H1 (cell line): ENCODE data around the gene SYDE2. TPM values are rescaled to one million over a fixed set of nuclear protein-coding genes. Genes with fewer than 3 reads are reported as not detected.

Experiments used
- CTCF ChIA-PET: fragments of 300-600 bp; sonication (Branson Sonifier 250); formaldehyde crosslinking; loops from one replicate; lab custom pipeline; 2021; ENCODE audit not compliant: partially characterized antibody; lab: Charles Lee
- POLR2A ChIA-PET: fragments of 300-600 bp; sonication (Branson Sonifier 250); formaldehyde crosslinking; loops from one replicate; lab custom pipeline; 2021; ENCODE audit warnings: inconsistent platforms; ENCODE audit not compliant: partially characterized antibody; lab: Charles Lee
- DNase-seq, 2 experiments: peaks; one replicate each; pipeline versions ENCODE4 v3.0.0 to v3.0.0-alpha.2; 2010 to 2022; ENCODE audit warnings: low spot score in 2 of 2, low read depth in 1 of 2, mixed read lengths in 1 of 2
- FAIRE-seq: peaks from 2 replicates; lab custom pipeline; 2011; peaks lifted over from hg19 to GRCh38; lab: Jason Lieb, UNC
- H2AFZ ChIP-seq: 2 replicates; pipeline ENCODE4 v1.8.1; 2012; ENCODE audit warnings: low read length, inconsistent platforms
- H2AK5ac ChIP-seq: 2 replicates; pipeline ENCODE4 v1.6.1; 2013; ENCODE audit warnings: low read depth, low read length
- H2BK120ac ChIP-seq: replicated peaks from 2 replicates; pipeline ENCODE3; 2013; ENCODE audit warnings: low read depth, low read length, inconsistent platforms
- H2BK12ac ChIP-seq: 2 replicates; pipeline ENCODE4 v1.6.1; 2013; ENCODE audit warnings: low read depth, low read length
- H2BK15ac ChIP-seq: 2 replicates; pipeline ENCODE4 v1.6.1; 2013; ENCODE audit warnings: low read length
- H2BK20ac ChIP-seq: 2 replicates; pipeline ENCODE4 v1.6.1; 2013; ENCODE audit warnings: low read length
- H2BK5ac ChIP-seq: 2 replicates; pipeline ENCODE4 v1.6.1; 2013; ENCODE audit warnings: low read depth, low read length
- H3K14ac ChIP-seq: 2 replicates; pipeline ENCODE4 v1.6.1; 2013; ENCODE audit warnings: inconsistent platforms; ENCODE audit not compliant: insufficient read length
- H3K18ac ChIP-seq: 2 replicates; pipeline ENCODE4 v1.6.1; 2013; ENCODE audit warnings: low read length; ENCODE audit errors: extremely low read depth
- H3K23ac ChIP-seq: 2 replicates; pipeline ENCODE4 v1.6.1; 2013; ENCODE audit warnings: inconsistent platforms; ENCODE audit not compliant: insufficient read length
- H3K23me2 ChIP-seq: 2 replicates; pipeline ENCODE4 v1.6.1; 2013; ENCODE audit warnings: low read depth, low read length
- H3K27ac ChIP-seq: 2 replicates; pipeline ENCODE4 v1.6.1; 2011; ENCODE audit warnings: low read depth, low read length, inconsistent platforms
- H3K27me3 ChIP-seq, 4 experiments: replicated peaks in 1 of 4; 1 replicate in 1 of 4; 2 replicates in 3 of 4; pipeline versions ENCODE4 v1.6.1 to v1.8.1; 2011 to 2013; ENCODE audit warnings: low read length in 3 of 4, mild to moderate bottlenecking in 3 of 4, inconsistent platforms in 2 of 4, mixed read lengths in 2 of 4, moderate library complexity in 1 of 4; ENCODE audit not compliant: control insufficient read depth in 3 of 4, insufficient read depth in 3 of 4; ENCODE audit errors: extremely low read depth in 1 of 4
- H3K36me3 ChIP-seq, 4 experiments: 2 replicates each; pipeline versions ENCODE4 v1.6.1 to v1.8.1; 2011 to 2013; ENCODE audit warnings: mild to moderate bottlenecking in 4 of 4, low read length in 3 of 4, moderate library complexity in 2 of 4, control low read depth in 1 of 4, inconsistent platforms in 1 of 4; ENCODE audit not compliant: insufficient read depth in 4 of 4, control insufficient read depth in 2 of 4
- H3K4ac ChIP-seq: replicated peaks from 2 replicates; pipeline ENCODE3; 2013; ENCODE audit warnings: low read length, low read depth, mixed read lengths, inconsistent platforms; ENCODE audit not compliant: insufficient read length
- H3K4me1 ChIP-seq, 4 experiments: replicated peaks in 1 of 4; 1 replicate in 1 of 4; 2 replicates in 3 of 4; pipeline versions ENCODE4 v1.6.1 to v1.8.1; 2011 to 2013; ENCODE audit warnings: low read length in 3 of 4, inconsistent platforms in 2 of 4, mixed read lengths in 1 of 4; ENCODE audit not compliant: insufficient read depth in 4 of 4, control insufficient read depth in 3 of 4
- H3K4me2 ChIP-seq, 2 experiments: 2 replicates each; pipeline versions ENCODE4 v1.6.1 to v1.8.1; 2011 to 2013; ENCODE audit warnings: low read depth in 2 of 2, low read length in 2 of 2, control low read depth in 1 of 2, inconsistent platforms in 1 of 2, mild to moderate bottlenecking in 1 of 2; ENCODE audit not compliant: insufficient read depth in 1 of 2
- H3K4me3 ChIP-seq, 4 experiments: fragments of 200-600, 300-600 bp in 1 of 4; sonication (generic), shearing (Covaris generic), sonication (Bioruptor Twin) in 1 of 4; 2 replicates each; pipeline versions ENCODE4 v1.5.1 to v1.8.1; 2011 to 2016; ENCODE audit warnings: low read length in 4 of 4, low read depth in 3 of 4, control low read depth in 2 of 4, inconsistent platforms in 2 of 4, mild to moderate bottlenecking in 2 of 4, mixed read lengths in 1 of 4, moderate library complexity in 1 of 4; ENCODE audit not compliant: insufficient read depth in 2 of 4; ENCODE audit errors: extremely low read depth in 1 of 4
- H3K56ac ChIP-seq: replicated peaks from 2 replicates; pipeline ENCODE3; 2013; ENCODE audit warnings: low read depth, mild to moderate bottlenecking, mixed read lengths, low read length, inconsistent platforms; ENCODE audit not compliant: insufficient read length
- H3K79me1 ChIP-seq: 2 replicates; pipeline ENCODE4 v1.6.1; 2013; ENCODE audit warnings: low read depth, low read length, control low read depth
- H3K79me2 ChIP-seq, 2 experiments: 2 replicates each; pipeline versions ENCODE4 v1.6.1 to v1.8.1; 2012 to 2013; ENCODE audit warnings: low read length in 2 of 2, mild to moderate bottlenecking in 2 of 2, inconsistent platforms in 1 of 2; ENCODE audit not compliant: insufficient read depth in 2 of 2, control insufficient read depth in 1 of 2
- H3K9ac ChIP-seq, 4 experiments: replicated peaks in 1 of 4; 1 replicate in 1 of 4; 2 replicates in 3 of 4; pipeline versions ENCODE4 v1.6.1 to v1.8.1; 2011 to 2013; ENCODE audit warnings: low read depth in 3 of 4, low read length in 3 of 4, control low read depth in 2 of 4, mild to moderate bottlenecking in 2 of 4, moderate library complexity in 2 of 4, inconsistent platforms in 1 of 4; ENCODE audit errors: extremely low read depth in 1 of 4
- H3K9me3 ChIP-seq, 2 experiments: 2 replicates each; pipeline versions ENCODE4 v1.6.1 to v1.8.1; 2012 to 2013; ENCODE audit warnings: mild to moderate bottlenecking in 2 of 2, moderate library complexity in 2 of 2, control low read depth in 1 of 2, inconsistent platforms in 1 of 2, low read depth in 1 of 2, low read length in 1 of 2, mixed read lengths in 1 of 2; ENCODE audit not compliant: insufficient read depth in 2 of 2
- H4K20me1 ChIP-seq, 2 experiments: replicated peaks in 1 of 2; 2 replicates each; pipeline versions ENCODE3 to v1.8.1; 2011 to 2013; ENCODE audit warnings: inconsistent platforms in 2 of 2, low read length in 2 of 2, mild to moderate bottlenecking in 1 of 2; ENCODE audit not compliant: insufficient read depth in 2 of 2, control insufficient read depth in 1 of 2
- H4K5ac ChIP-seq: 2 replicates; pipeline ENCODE4 v1.6.1; 2013; ENCODE audit warnings: low read length, low read depth, mixed read lengths, inconsistent platforms; ENCODE audit not compliant: insufficient read length
- H4K8ac ChIP-seq: 2 replicates; pipeline ENCODE4 v1.8.0; 2013; ENCODE audit warnings: mild to moderate bottlenecking, moderate library complexity, low read length, inconsistent platforms; ENCODE audit not compliant: insufficient read depth; ENCODE audit errors: extremely low read depth
- H4K91ac ChIP-seq: replicated peaks from 2 replicates; pipeline ENCODE3; 2013; ENCODE audit warnings: low read length, mixed read lengths, inconsistent platforms; ENCODE audit not compliant: insufficient read length
- CHD2 ChIP-seq: IDR thresholded peaks from 2 replicates; pipeline ENCODE4 v1.6.1; 2012; ENCODE audit warnings: low read length, improper control_type of control experiment
- GTF2F1 ChIP-seq: IDR thresholded peaks from 2 replicates; pipeline ENCODE4 v1.6.1; 2012; ENCODE audit warnings: low read depth, low read length, improper control_type of control experiment, borderline replicate concordance
- KDM5A ChIP-seq: fragments of 200-600 bp; IDR thresholded peaks from 2 replicates; pipeline ENCODE4 v1.7.1; 2012; ENCODE audit warnings: mild to moderate bottlenecking, low read length, inconsistent platforms, mixed read lengths
- NRF1 ChIP-seq: IDR thresholded peaks from 2 replicates; pipeline ENCODE4 v1.6.1; 2011; ENCODE audit warnings: mild to moderate bottlenecking, low read depth, low read length, improper control_type of control experiment
- PHF8 ChIP-seq: fragments of 200-600 bp; sonication (generic); conservative IDR thresholded peaks from 2 replicates; pipeline ENCODE4 v1.7.1; 2012; ENCODE audit warnings: low read depth, mild to moderate bottlenecking, inconsistent platforms, low read length, moderate library complexity
- RBBP5 ChIP-seq: IDR thresholded peaks from 2 replicates; pipeline ENCODE4 v1.7.1; 2012; ENCODE audit warnings: low read depth, mild to moderate bottlenecking, inconsistent platforms, low read length, moderate library complexity, borderline replicate concordance
- RNF2 ChIP-seq: fragments of 200-900, 300-1000 bp; sonication (generic); IDR thresholded peaks from 2 replicates; pipeline ENCODE4 v1.7.1; 2016; ENCODE audit warnings: borderline replicate concordance, low read depth, mild to moderate bottlenecking, antibody characterized with exemption, low read length; ENCODE audit not compliant: poor library complexity, severe bottlenecking; ENCODE audit errors: missing control alignments
- SIX5 ChIP-seq: IDR thresholded peaks from 2 replicates; pipeline ENCODE4 v1.6.1; 2011; ENCODE audit warnings: mild to moderate bottlenecking, low read depth, low read length
- WGBS, 2 experiments: shearing (Covaris generic) in 1 of 2; methylation state at CpG; one replicate each; pipeline versions ENCODE4 v1.1.6 to v1.1.7; 2013 to 2015; ENCODE audit warnings: low lambda C conversion rate in 2 of 2, mixed read lengths in 2 of 2, inconsistent platforms in 1 of 2, low coverage in 1 of 2, missing lambda C conversion rate in 1 of 2; ENCODE audit not compliant: insufficient replicate concordance in 2 of 2, insufficient coverage in 1 of 2, insufficient read length in 1 of 2; ENCODE audit errors: extremely low coverage in 1 of 2, missing lambda C conversion rate in 1 of 2; 5-methylcytosine and 5-hydroxymethylcytosine counted together
- polyA plus RNA-seq, 7 experiments: library from polyadenylated mRNA; depleted of rRNA in 3 of 7; stranded (reverse) in 5 of 7; unstranded in 2 of 7; fragments of >200 nt in 5 of 7; fragments of 200-250 nt in 2 of 7; gene quantifications; 1 replicate in 5 of 7; 2 replicates in 1 of 7; 4 replicates in 1 of 7; pipeline versions ENCODE4 v1.2.1 to v1.2.3, GENCODE V29; 2011 to 2013; ENCODE audit warnings: missing spikeins in 2 of 7, mixed read lengths in 2 of 7
- total RNA-seq: library from RNA; stranded (reverse); fragmentation: NEBNext Ultra II Directional; extraction: Animal tissue kit (Norgen Biotek cat#: 25700); gene quantifications from 2 replicates; pipeline ENCODE4 v1.2.1, GENCODE V29; 2021

Gene SYDE2
- total and polyA plus RNA-seq, 2 of the 8 experiments (the other 6 are each of a cell fraction or from before 2014, with no cell fraction given): 1.6 to 14.6 TPM

DNA sequence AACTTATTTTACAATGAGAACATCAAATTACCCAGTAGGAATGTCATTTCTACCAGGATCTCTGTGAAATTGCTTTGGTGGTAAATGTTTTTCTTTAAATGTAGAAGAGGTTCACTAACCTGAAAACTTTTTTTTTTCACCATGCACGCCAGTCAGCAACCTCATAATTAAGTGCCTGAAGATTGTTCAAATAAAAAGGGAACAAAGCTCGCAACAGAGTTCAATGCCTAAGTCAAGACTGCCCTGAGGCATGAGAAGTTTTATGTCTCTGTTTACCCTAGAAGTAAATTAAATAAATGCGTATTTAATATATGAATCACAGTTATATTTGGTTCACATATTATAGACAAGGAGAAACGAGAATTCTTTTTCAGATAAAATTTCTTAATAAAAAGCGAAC is 13.8 kb upstream of the SYDE2 start:
- H3K36me3 ChIP-seq: no peaks in the 10 kb centered on the region
- H3K23ac ChIP-seq: no peak overlapping the region
- H4K20me1 ChIP-seq: no peaks in the 10 kb centered on the region
- no peak overlapping the region for H2BK120ac ChIP-seq
- no peak overlapping the region for H3K18ac ChIP-seq
- H3K4me1 ChIP-seq: peaks cover 0 to 2% (median 0%) of the 10 kb centered on the region in 4 experiments; a peak in 2 of 7 replicates
- H3K4ac ChIP-seq: no peak overlapping the region
- H3K4me3 ChIP-seq: no peak overlapping the region
- no peak overlapping the region for H2BK5ac ChIP-seq
- no peak overlapping the region for H3K14ac ChIP-seq
- no peak overlapping the region for H2BK15ac ChIP-seq
- H4K8ac ChIP-seq: no peak overlapping the region
- H3K79me1 ChIP-seq: no peaks in the 10 kb centered on the region
- ChIA-PET POLR2A (no interaction called here), CTCF (interaction anchor here (2.1 kb wide), 1 partner anchor 15 kb away, joined by 8 read pairs; no protein-coding TSS in a partner anchor)
- H3K23me2 ChIP-seq: no peaks in the 10 kb centered on the region
- no peak overlapping the region for H3K27ac ChIP-seq
- H3K56ac ChIP-seq: no peak overlapping the region
- no peak overlapping the region for H4K5ac ChIP-seq
- TF ChIP-seq RBBP5: no peak
- TF ChIP-seq RNF2: no peak
- TF ChIP-seq GTF2F1: no peak
- no peak for TF ChIP-seq NRF1
- no peak for TF ChIP-seq PHF8
- no peak for TF ChIP-seq CHD2
- TF ChIP-seq SIX5: no peak
- no peak for TF ChIP-seq KDM5A
- H2AK5ac ChIP-seq: no peak overlapping the region
- no peak overlapping the region for H2BK12ac ChIP-seq
- H3K27me3 ChIP-seq: no peaks in the 10 kb centered on the region
- DNase-seq: no peak
- no peak overlapping the region for H4K91ac ChIP-seq
- no peak for FAIRE-seq
- H3K9ac ChIP-seq: no peak overlapping the region
- WGBS, 2 experiments: 92% methylated on average over 5 of the region's 5 CpGs; no CpG with 5 or more reads in 1 of the 2 experiments
- H3K79me2 ChIP-seq: no peaks in the 10 kb centered on the region
- H2BK20ac ChIP-seq: no peak overlapping the region
- no peak overlapping the region for H2AFZ ChIP-seq
- no peak overlapping the region for H3K4me2 ChIP-seq
- no peaks in the 10 kb centered on the region for H3K9me3 ChIP-seq
